DOHH2 (cell line): ENCODE results near the gene ACTR5.

Experiments
- H3F3A ChIP-seq: fragments of 200-600 bp; sonication (generic), shearing (Covaris generic); 2 replicates; pipeline ENCODE4 v1.6.0; 2016; ENCODE audit warnings: antibody characterized with exemption, mild to moderate bottlenecking; ENCODE audit not compliant: control insufficient read depth, insufficient read depth
- H3K27ac ChIP-seq: fragments of 200-600 bp; sonication (generic); 2 replicates; pipeline ENCODE4 v1.5.1; 2014; ENCODE audit warnings: low read depth, mild to moderate bottlenecking, low read length, moderate library complexity
- H3K27me3 ChIP-seq: fragments of 200-600 bp; sonication (generic); 2 replicates; pipeline ENCODE4 v1.6.1; 2014; ENCODE audit warnings: mild to moderate bottlenecking, low read length, mixed read lengths; ENCODE audit not compliant: control insufficient read depth
- H3K36me3 ChIP-seq: fragments of 200-600 bp; sonication (generic); 2 replicates; pipeline ENCODE4 v1.6.1; 2014; ENCODE audit warnings: mild to moderate bottlenecking, low read length, moderate library complexity, mixed read lengths; ENCODE audit not compliant: control insufficient read depth
- H3K4me1 ChIP-seq: fragments of 200-600 bp; sonication (generic); 2 replicates; pipeline ENCODE4 v1.6.1; 2014; ENCODE audit warnings: mild to moderate bottlenecking, low read length, mixed read lengths; ENCODE audit not compliant: control insufficient read depth
- H3K4me2 ChIP-seq: fragments of 200-600 bp; sonication (generic); 2 replicates; pipeline ENCODE4 v1.6.0; 2014; ENCODE audit warnings: mild to moderate bottlenecking, low read length, moderate library complexity
- H3K4me3 ChIP-seq: fragments of 200-600 bp; sonication (generic); 2 replicates; pipeline ENCODE4 v1.5.1; 2014; ENCODE audit warnings: mild to moderate bottlenecking, low read length, mixed read lengths
- H3K79me2 ChIP-seq: fragments of 200-600 bp; sonication (generic); 2 replicates; pipeline ENCODE4 v1.6.1; 2014; ENCODE audit warnings: mild to moderate bottlenecking, low read length, mixed read lengths; ENCODE audit not compliant: control insufficient read depth
- H3K9me2 ChIP-seq: fragments of 200-600 bp; sonication (generic); replicated peaks from 2 replicates; pipeline ENCODE4 v1.6.1; 2014; ENCODE audit warnings: mild to moderate bottlenecking, low read length, mixed read lengths; ENCODE audit not compliant: control insufficient read depth
- H3K9me3 ChIP-seq: fragments of 200-600 bp; sonication (generic); 2 replicates; pipeline ENCODE4 v1.6.1; 2014; ENCODE audit warnings: antibody characterized with exemption, low read length, mixed read lengths; ENCODE audit not compliant: control insufficient read depth, insufficient read depth
- H4K20me1 ChIP-seq: fragments of 200-600 bp; sonication (generic); 2 replicates; pipeline ENCODE4 v1.6.0; 2014; ENCODE audit warnings: low read depth, mild to moderate bottlenecking, antibody characterized with exemption, low read length, moderate library complexity; ENCODE audit not compliant: control insufficient read depth, insufficient read depth
- EZH2phosphoT487 ChIP-seq: fragments of 200-600 bp; sonication (generic); IDR thresholded peaks from 2 replicates; pipeline ENCODE4 v1.6.1; 2017; ENCODE audit warnings: borderline replicate concordance, mild to moderate bottlenecking, antibody characterized with exemption, low read length, moderate library complexity, mixed read lengths
- TF ChIP-seq, protein P1 (sequence below): fragments of 200-600 bp; sonication (generic); IDR thresholded peaks from one replicate; pipeline ENCODE4 v1.5.1; 2014; ENCODE audit warnings: antibody characterized with exemption, mild to moderate bottlenecking, low read depth, low read length; ENCODE audit not compliant: poor library complexity, severe bottlenecking

The ACTR5 gene

GRCh38 chr20:38745757-38746156, 2.5 kb upstream of the ACTR5 start:
- Histone ChIP-seq H3K27ac (no peak overlapping the region), H3K27me3 (peaks cover 20% of the 10 kb centered on the region), H3K36me3 (peaks cover 6% of the 10 kb centered on the region; the same call in 1 of the 2 replicates), H3K9me3 (no peaks in the 10 kb centered on the region), H3K4me2 (no peak overlapping the region), H3K4me1 (peaks cover 20% of the 10 kb centered on the region), H4K20me1 (no peaks in the 10 kb centered on the region), H3K79me2 (peaks cover 20% of the 10 kb centered on the region), H3K4me3 (no peak overlapping the region), H3K9me2 (no peaks in the 10 kb centered on the region), H3F3A (no peaks in the 10 kb centered on the region)
- TF ChIP-seq, protein P1, sequence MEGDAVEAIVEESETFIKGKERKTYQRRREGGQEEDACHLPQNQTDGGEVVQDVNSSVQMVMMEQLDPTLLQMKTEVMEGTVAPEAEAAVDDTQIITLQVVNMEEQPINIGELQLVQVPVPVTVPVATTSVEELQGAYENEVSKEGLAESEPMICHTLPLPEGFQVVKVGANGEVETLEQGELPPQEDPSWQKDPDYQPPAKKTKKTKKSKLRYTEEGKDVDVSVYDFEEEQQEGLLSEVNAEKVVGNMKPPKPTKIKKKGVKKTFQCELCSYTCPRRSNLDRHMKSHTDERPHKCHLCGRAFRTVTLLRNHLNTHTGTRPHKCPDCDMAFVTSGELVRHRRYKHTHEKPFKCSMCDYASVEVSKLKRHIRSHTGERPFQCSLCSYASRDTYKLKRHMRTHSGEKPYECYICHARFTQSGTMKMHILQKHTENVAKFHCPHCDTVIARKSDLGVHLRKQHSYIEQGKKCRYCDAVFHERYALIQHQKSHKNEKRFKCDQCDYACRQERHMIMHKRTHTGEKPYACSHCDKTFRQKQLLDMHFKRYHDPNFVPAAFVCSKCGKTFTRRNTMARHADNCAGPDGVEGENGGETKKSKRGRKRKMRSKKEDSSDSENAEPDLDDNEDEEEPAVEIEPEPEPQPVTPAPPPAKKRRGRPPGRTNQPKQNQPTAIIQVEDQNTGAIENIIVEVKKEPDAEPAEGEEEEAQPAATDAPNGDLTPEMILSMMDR, result no peak
- TF ChIP-seq EZH2phosphoT487, result no peak

- Histone ChIP-seq H3K4me3 (peak overlapping the region; percentile 95), H3K4me2 (peak overlapping the region; percentile 90), H3K27ac (no peak overlapping the region), H3F3A (0 out of 2 replicates have a peak, but pooled peaks cover 2% of the 10 kb centered on the region), H3K27me3 (peaks cover 3% of the 10 kb centered on the region; the same call in 1 of the 2 replicates), H3K9me2 (no peaks in the 10 kb centered on the region), H3K79me2 (peaks cover 27% of the 10 kb centered on the region), H3K9me3 (no peaks in the 10 kb centered on the region), H4K20me1 (no peaks in the 10 kb centered on the region; the same call in 1 of the 2 replicates), H3K4me1 (peaks cover 20% of the 10 kb centered on the region), H3K36me3 (peaks cover 21% of the 10 kb centered on the region)
- TF ChIP-seq EZH2phosphoT487, result no peak
- TF ChIP-seq, protein P1, result no peak
Observed at GRCh38 chr20:38747495-38748096, 664 bp upstream of the ACTR5 start.

- Histone ChIP-seq H3F3A (0 out of 2 replicates have a peak, but pooled peaks cover 2% of the 10 kb centered on the region), H3K27me3 (peaks cover 3% of the 10 kb centered on the region; the same call in 1 of the 2 replicates), H3K4me1 (peaks cover 20% of the 10 kb centered on the region), H3K9me2 (no peaks in the 10 kb centered on the region), H3K4me3 (peak overlapping the region; percentile 95), H3K27ac (no peak overlapping the region), H3K36me3 (peaks cover 30% of the 10 kb centered on the region), H3K79me2 (peaks cover 27% of the 10 kb centered on the region), H3K9me3 (no peaks in the 10 kb centered on the region), H4K20me1 (no peaks in the 10 kb centered on the region; the same call in 1 of the 2 replicates), H3K4me2 (peak overlapping the region; percentile 90)
- TF ChIP-seq, protein P1, result no peak
- TF ChIP-seq EZH2phosphoT487, result no peak
Observed at GRCh38 chr20:38748861-38749149, 545 bp downstream of the ACTR5 start.
